ENCODE data around the gene CCNL2.
A peak's percentile ranks its signal among the peaks of the same experiment; 100 is the strongest.
"Not testable (repeated sequence)": the region's sequence is repeated elsewhere in the genome, so short reads cannot be mapped to it uniquely, and the experiment has no call there.

Gene CCNL2

DNA sequence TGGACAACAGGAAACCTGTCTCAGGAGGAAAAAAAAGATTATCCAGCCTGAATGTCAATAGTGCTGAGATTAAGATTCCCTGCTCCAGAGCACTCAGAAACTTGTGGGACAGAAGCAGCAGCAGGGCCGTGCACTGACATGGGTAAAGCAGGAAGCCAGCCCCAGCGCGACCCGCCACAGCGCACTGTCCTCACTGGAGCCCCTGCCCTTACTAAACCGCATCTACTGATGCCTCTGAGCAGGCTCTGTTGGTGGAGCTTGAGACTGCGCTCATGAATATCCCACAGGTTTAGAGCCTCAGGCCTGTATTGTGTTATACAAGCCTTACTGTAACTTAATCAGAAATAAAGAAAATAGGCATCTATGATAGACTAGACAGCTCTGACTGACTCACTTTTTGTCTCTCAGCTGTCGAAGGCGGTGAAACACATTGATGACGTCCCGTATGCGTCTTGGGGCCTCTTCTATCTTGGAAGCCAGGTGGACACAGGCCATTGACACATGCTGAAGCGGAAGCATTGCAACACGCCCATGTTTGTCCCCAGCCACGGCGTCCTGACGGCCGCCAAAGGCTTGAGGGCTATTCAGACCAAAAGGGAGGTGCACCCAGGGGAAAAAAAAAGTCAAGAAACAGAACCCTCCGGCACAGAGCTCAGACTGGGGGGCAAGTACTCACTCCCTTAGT, 1.2 kb downstream of the CCNL2 start:
- DNase-seq = peak; percentile 42

DNA sequence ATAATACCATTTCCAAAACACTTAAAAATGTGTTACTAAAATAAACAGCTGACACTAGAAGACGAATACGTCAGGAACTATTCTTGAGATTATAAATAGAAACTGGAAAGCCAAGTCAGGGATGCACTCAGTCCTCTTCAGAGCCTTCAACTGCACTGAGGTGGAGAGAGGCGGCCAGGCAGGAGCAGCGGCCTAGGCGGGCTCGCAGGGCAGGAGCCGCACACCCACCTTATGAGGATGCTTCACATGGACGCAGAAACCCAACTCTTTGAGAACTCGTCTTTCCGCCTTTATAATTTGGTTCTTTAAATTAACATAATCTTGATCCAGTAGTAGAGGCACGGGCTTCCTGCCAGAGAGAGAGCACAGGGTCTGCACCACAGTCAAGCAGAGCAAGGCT, 4.0 kb downstream of the CCNL2 start:
- no peak for DNase-seq

DNA sequence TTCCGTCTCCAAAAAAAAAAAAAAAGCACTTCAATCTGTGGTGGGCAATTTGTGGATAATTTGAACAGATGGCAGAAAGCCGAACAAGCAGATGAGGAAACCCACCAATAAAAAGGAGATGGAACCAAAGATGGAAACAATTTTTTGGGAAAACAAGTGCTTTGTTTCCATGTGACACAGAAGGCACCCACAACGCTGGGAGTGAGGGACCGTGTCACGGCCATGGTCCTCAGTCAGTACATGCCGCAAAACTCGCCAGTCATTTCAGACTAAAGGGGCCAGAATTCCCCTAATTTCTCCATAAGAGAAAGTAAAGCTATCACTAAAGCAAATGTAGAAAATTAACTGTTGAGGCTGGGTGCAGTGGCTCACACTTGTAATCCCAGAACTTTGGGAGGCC, 5.0 kb downstream of the CCNL2 start:
- DNase-seq = no peak

DNA sequence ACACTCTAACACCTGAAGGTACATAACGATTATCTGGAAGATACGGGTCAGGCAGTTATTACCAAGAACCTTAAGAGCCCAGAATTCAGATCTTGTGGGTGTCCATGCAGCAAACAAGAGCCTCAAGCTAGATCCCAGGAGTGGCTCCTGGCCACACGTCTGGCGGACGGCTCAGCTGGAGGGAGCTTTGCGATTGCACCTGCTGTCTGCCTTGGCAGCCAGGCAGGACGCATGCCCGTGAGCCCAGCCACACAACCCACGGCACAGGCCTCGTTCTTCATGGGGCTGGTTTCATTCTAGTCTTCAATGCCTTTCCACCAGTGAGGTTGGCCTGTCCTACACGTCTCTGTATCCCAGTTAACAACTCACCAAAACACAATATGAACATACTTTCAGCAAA, 5.7 kb downstream of the CCNL2 start:
- no peak for DNase-seq

DNA sequence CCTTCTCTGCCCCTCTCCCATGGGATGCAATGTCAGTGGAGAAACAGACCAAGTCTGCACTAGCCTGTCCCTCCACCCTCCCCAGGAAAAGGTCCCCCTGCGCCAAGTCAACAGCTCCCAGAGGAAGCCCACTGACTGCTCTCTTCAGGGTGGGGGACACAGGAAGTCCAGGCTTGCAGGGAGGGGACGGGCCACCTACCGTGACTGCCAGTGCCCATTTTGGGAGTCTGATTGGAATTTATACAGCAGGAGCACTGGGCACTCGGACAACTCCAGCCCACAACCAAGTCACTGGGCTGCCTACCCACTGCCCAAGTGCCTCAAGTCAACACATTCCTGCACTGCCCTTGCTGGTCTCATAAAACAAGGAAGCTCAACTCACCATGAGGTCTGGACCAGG, 6.1 kb downstream of the CCNL2 start:
- no peak for DNase-seq

DNA sequence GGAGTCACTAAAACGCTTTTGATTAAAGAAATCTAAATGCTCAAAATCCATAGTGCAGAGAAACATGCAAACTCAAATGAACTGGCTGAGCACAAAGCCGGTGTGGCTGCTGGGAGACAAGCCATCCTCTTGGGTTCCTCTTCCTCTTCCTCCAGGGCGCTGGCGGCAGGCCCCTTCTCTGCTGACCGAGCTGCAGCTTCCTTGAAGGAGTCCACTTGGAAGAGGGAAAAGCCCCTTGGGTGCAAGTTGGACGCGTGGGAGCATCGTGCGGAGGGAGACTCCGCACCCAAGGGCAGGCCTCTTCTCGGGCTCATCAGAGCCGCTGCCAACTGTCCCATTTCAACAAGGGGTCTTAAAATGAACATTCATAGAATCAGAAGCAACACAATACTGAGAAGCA, 7.9 kb downstream of the CCNL2 start:
- no peak for DNase-seq

DNA sequence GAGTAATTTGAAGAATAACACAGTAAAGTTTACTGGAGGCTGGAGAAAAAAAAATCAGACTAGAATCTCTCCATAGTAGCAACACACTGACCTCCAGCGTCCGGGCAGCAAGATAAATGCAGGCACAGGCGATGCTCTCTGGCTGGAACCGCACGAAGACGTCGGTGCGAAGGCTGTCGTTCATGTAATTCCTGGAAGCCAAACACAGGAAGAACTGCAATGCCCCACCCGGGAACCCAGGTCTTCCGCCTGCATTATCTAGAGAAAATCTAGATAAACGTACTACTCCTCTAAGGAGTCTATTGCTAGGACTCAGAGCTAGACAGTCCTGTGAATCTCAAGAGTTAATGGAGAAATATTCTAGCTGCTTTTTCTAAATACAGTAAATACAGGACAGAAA, 8.5 kb downstream of the CCNL2 start:
- DNase-seq = no peak

DNA sequence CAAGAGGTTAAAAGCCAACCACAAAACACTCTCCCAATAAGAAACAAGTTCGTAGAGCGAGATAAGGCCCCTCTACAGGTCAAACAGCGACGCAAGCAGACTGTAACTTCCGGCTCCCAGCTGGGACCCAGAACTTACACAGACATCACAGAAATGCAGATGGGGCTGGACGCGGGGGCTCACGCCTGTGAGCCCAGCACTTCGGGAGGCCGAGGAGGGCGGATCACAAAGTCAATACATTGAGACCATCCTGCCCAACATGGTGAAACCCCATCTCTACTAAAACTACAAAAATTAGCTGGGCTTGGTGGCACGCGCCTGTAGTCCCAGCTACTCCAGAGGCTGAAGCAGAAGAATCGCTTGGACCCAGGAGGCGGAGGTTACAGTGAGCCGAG, 11.1 kb downstream of the CCNL2 start:
- DNase-seq = no peak

DNA sequence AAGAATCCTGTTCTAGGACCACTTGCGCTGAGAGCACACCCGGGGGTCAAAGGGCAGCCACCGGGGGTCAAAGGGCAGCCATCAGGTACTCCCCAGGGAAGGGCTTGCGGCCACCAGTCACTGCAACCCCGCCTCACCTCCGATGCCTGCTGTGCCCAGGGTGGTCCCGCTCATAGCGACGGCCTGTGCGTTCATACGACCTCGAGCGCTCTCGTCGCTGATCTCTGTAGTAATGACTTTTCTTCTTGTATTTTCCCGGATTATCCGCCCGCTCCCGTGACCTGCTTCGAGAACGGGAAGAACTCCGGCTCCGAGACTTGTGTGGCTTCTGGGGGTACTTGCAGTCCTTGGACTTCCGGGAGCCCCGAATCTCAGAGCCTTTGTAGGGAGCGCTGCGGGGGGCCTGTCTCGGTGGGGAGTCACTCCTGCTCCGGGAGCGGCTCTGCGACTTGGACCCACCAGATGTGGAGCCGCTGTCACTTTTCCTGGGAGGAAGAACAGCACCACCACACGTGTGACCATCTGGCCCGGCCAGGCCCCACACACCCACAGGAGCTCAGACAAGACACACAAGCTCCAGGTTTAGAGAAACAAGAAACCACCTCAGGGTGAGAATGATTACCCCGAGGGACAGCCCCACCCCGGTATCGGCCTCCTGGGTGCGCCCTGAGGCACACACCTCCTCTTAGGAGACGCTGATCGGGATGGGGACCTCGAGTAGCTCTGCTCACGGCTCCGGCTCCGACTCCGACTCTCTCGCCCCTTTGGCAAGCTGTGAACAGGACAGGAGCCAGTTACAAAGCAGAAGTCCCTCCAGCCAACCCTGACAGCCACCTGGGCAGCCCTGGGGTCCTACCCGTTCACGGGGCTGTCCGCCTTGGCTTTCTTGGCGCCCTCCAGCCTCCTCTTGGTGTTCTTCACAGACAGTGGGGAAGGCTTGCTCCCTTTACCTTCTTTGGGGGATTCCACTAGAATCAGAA, 11.7 kb downstream of the CCNL2 start:
- no peak for DNase-seq

DNA sequence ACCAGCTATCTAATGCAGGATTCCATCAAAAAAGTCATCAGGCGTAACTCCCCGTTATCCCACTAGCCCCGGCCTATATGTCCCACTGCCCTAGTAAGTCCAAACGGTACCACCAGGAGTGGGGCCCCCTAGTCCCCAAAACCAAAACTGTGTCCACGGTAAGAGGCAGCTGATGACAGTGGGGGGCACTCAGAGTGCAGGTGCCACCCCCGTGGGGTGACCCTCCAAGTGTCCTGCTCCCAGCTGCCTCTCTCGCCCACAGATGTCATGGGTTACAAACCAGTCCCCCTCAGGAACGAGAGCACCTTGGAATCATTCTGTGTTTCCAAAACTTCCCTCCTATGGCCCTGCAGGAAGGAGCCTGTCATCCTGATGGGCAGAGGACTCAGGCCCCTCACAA, 13.2 kb downstream of the CCNL2 start:
- no peak for DNase-seq

DNA sequence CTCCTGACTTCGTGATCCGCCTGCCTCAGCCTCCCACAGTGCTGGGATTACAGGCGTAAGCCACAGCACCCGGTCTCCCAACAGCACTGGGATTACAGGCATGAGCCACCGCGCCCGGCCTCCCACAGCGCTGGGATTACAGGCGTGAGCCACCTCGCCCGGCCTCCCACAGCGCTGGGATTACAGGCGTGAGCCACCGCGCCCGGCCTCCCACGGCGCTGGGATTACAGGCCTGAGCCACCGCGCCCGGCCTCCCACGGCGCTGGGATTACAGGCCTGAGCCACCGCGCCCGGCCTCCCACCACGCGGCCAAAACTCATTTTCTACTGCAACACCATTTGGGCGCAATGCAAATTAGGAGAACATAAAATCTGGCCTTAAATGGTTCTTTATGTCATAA, 13.8 kb downstream of the CCNL2 start:
- not testable (repeated sequence) for DNase-seq

DNA sequence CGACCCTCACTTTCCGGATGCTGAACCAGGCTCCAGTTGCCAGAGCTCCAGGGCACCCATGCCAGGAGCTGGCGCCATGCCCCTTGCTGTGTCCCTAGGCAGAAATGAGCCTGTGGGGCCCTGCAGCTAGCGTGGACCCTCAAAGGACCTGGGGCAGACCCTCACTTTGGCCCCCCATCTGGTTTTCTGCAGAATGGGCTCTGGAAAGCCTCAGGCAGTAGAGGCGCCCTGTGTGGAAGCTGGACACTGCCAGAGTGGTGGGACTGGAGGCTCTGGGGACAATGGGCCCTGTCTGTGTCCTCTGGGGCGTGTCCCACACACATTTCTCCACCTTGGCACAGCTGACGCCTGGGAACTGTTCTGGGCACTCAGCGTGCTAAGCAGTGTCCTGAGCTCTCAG, 17.8 kb downstream of the CCNL2 start:
- DNase-seq = no peak

DNA sequence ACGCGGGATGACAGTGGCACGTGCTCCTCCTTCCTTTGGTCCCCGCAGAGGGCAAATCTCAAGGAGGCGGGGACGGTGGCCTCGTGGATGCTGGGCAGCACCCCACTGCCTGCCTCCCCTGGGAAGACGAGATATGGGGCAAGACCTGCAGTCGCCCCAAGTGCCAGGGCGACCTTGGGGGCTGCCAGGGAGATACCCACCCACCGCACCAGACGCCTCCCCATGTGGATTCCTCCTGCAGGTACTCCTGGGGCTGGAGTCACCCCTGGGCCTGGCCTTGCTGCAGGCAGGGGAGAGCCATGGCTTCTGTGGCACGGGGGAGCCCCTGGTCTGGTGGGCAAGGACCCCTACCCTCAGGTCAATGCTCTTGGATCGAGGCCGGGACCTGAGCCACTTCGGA, 18.3 kb downstream of the CCNL2 start:
- DNase-seq = no peak

DNA sequence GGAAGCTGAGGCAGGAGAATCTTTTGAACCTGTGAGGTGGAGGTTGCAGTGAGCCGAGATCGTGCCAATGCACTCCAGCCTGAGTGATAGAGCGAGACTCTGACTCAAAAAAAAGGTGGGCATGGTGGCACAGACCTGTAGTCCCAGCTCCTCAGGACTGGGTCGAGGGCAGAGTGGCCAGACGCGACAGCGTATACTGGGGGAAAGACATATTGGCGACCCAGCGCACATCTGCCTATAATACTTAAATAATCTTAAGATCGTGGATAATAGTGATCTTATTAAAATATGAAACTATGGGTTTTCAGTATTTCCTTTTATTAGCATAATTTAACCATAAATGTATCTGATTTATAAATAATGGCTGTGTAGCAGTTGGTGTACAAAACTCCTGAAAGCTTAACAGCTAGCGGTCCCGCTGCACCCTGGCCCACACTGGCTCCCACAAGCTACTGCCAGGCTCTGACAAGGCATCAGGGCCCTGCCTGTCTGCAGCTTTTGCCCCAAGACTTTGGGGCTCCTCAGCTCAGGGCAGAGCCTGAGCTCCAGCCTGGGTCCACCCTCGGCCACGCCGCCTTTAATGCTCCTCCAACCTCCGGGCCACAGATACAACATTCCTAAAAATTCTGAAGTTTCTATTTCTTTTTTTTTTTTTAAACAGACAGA, 21.5 kb downstream of the CCNL2 start:
- DNase-seq = no peak

DNA sequence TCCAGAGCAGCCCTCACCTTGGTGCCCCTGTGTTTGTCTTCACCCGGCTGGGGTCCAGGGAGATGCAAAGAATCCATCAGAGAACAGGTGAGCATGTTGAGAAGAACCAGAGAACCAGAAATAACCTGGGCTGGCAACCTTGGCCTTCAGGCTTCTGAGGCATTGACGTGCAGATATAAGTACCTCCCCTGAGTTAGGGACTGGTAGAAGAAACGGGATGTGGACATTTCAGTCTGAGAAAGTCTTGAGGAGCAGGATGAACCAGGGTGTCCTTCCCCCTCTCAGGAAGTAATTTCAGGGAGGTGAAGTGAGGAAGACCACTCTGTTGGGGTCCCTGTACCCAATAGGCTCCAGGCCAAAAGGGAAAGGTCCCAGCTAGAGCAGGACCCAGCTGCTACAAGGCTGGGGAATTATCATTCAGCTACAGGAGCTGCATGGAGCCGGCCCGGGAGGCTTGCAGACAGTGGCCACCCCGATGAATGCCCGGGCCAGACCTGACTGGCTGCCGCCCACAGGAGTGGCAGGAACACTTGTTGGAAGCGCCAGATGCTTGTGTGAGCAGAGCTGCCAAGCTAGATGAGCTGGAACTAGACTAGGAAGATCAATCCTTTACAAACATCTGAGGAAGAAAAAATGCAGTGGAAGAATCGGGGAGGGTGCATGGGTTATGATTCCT, 22.4 kb downstream of the CCNL2 start:
- no peak for DNase-seq

DNA sequence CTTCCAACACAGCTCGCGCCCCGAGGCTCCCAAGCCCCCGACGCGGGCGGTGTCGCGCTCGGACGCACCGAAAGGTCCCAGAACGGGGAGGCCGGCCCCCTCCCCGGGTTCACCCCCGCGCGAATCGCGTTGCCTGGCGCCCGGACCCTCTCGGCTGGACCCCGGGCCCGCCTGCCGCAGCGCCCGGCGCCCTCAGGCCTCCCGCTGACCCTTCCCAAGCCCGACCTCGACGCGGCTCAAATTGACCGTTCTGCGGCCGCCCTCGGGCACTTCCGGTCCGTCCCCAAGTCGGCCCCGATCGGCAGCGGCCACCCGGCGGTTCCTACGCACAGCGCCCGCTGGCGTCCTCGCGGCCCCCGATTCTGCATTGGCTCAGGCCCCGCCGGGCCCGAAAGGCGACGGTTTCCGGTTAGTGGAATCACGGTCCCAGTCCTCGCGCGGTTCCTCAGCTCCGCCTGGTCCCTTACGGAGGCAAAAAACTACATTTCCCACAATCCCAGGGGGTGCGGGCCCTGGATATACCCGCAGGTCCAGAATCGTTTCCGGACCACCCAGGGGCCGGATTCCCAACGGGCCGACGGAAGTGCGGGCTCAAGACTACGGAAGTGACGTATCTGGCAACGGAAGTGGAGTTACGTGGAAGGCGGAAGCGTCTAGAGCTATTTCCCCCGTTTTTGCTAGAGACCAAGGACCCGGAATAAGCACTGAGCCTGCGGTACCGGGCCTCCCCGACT, 24.0 kb downstream of the CCNL2 start, which contains the start of gene AURKAIP1:
TSS of gene AURKAIP1 (minus strand) at position 279 of the 734 bp plus-strand sequence. CDS start 451 bp downstream, outside the sequence.
- DNase-seq = peak; percentile 100

DNA sequence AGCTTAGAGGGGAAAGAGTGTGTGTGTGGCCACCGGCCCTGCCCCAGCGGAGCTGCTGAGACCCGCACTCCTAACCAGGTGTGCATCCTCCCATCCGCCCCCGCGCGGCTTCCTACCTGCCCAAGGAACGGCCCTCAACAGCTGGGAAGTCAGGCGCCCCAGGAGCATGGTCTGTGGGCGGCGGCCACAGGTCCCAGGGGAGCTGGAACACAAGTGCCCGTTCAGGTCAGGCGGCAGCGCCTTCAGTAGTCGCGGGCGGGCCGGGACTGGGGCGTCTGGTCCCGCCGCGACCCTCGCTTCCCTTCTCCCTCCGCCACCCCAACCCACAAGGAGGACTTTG, 24.6 kb downstream of the CCNL2 start:
- no peak for DNase-seq

DNA sequence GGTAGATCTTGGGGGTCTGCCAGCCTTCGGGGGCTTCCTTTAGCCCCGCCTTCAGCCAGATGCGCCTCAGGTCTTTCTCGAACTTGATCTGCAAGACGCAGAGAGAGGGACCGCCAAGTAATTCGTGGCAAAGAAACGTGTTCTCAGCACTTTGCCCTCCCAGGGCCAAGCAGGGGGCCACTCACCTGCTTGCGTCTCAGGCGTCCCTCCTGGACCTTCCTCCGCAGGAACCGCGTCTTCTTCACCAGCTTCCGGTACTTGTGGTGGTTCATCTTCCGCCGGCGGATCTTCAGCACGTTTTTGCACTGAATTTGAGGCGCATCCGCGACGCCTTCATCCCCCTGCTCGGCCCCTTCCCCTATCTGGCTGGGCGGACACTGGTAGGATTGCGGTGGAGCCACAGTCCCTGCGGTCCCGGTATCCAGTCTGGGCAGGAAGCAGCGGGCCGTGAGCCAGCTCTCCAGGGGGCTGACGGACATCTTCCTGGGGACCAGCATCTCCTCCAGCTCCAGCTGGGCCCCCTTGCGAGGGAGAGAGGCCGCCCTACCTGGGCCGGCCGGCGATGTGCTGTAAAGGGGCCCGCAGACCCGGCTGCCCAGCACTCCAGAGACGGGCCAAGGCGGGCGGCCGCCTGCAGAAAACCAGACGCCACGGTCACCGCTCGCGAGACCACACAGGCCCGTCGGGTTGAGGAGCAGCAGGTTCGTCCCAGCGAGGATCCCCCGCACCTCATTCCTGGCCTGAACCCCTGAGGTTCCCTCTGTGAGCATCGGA, 25.1 kb downstream of the CCNL2 start:
- DNase-seq = no peak

DNA sequence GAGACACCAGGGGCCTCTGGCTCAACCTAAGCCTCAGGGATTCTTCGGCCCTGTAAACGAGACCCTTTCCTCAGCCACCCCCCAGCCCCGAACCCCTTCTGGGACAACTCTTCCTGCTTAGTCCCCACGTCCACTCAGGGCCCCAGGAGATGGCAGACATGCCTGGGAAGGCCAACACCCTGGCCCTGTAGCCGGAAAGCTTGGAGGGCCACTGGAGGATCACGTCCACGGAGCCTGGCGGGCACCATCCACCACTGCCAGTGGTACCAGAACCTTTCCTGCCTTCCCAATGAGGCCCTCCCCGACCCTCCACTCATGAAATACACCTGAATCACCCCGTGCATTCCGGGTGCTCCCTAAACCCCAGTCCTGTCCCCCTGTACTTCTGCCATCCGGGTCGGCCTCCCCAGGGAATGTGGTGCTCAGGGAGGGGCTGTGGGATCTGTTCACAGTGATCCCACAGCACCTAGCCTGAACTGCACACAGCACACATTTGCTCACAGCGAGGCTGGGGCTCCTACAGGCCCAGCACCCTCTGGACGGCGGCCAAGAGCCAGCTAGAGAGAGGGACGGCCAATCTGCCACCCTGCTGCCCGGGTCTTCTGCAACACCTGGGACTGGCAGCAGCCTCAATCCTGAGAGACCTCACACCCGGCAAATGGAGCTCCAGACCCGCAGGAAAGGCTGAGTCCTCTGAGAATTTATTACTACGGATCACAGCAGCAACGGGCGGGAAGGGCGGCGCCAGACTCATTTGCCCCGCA, 25.9 kb downstream of the CCNL2 start:
- no peak for DNase-seq
